Naive thymus-derived CD4-positive, alpha-beta T cell (primary cell): ENCODE data around the gene ARHGAP24. TPM values are rescaled to one million over a fixed set of nuclear protein-coding genes. Genes with fewer than 3 reads are reported as not detected.

ENCODE experiments used
- ATAC-seq: fragments of 150-1000 bp; cut with Tn5 transposase; 2 replicates; pipeline ENCODE4 v1.10.0; 2021; ENCODE audit warnings: mild to moderate bottlenecking, moderate library complexity
- CTCF ChIA-PET: fragments of 350-600 bp; sonication (Branson Sonifier 250); formaldehyde crosslinking; loops from one replicate; lab custom pipeline; 2021; ENCODE audit warnings: antibody characterized with exemption; lab: Charles Lee
- POLR2A ChIA-PET: fragments of 350-600 bp; sonication (Branson Sonifier 250); formaldehyde crosslinking; loops from one replicate; lab custom pipeline; 2021; ENCODE audit warnings: antibody characterized with exemption, inconsistent platforms; lab: Charles Lee
- DNase-seq, 9 donors: peaks; one replicate each; pipeline versions ENCODE4 v3.0.0 to v3.0.0-alpha.2; 2020 to 2022; ENCODE audit warnings: mixed read lengths in 1 of 9
- H3K27ac ChIP-seq: one replicate; pipeline ENCODE4 v1.7.0; 2013; ENCODE audit warnings: mild to moderate bottlenecking, low read depth, low read length, moderate library complexity
- H3K27me3 ChIP-seq, 2 donors: one replicate each; pipeline ENCODE4 v1.7.0; 2013; ENCODE audit warnings: low read length in 2 of 2, mild to moderate bottlenecking in 2 of 2, moderate library complexity in 2 of 2; ENCODE audit not compliant: control insufficient read depth in 2 of 2, insufficient read depth in 2 of 2
- H3K36me3 ChIP-seq, 3 experiments: 1 replicate in 2 of 3; 2 replicates in 1 of 3; pipeline ENCODE4 v1.7.0; 2013; ENCODE audit warnings: low read length in 3 of 3, mild to moderate bottlenecking in 3 of 3, moderate library complexity in 1 of 3; ENCODE audit not compliant: insufficient read depth in 3 of 3, control insufficient read depth in 2 of 3
- H3K4me1 ChIP-seq, 2 donors: one replicate each; pipeline ENCODE4 v1.7.0; 2013; ENCODE audit warnings: low read length in 2 of 2, mild to moderate bottlenecking in 2 of 2, moderate library complexity in 1 of 2; ENCODE audit not compliant: control insufficient read depth in 2 of 2, insufficient read depth in 2 of 2
- H3K4me3 ChIP-seq: 2 replicates; pipeline ENCODE4 v1.7.0; 2013; ENCODE audit warnings: mild to moderate bottlenecking, low read length
- H3K9me3 ChIP-seq, 3 experiments: 1 replicate in 2 of 3; 2 replicates in 1 of 3; pipeline ENCODE4 v1.7.0; 2013; ENCODE audit warnings: low read length in 3 of 3; ENCODE audit not compliant: control insufficient read depth in 2 of 3
- H3K27ac Mint-ChIP-seq, 9 donors: one replicate each; pipeline ENCODE4 v1.8.0; 2020 to 2022; ENCODE audit warnings: mixed read lengths in 9 of 9, mild to moderate bottlenecking in 8 of 9, moderate library complexity in 5 of 9, inconsistent platforms in 2 of 9
- H3K27me3 Mint-ChIP-seq, 5 donors: one replicate each; pipeline ENCODE4 v1.8.0; 2021 to 2022; ENCODE audit warnings: mixed read lengths in 5 of 5, mild to moderate bottlenecking in 1 of 5
- H3K36me3 Mint-ChIP-seq, 5 donors: one replicate each; pipeline ENCODE4 v1.8.0; 2020 to 2022; ENCODE audit warnings: mixed read lengths in 5 of 5, mild to moderate bottlenecking in 3 of 5, inconsistent platforms in 1 of 5
- H3K4me1 Mint-ChIP-seq, 7 donors: one replicate each; pipeline ENCODE4 v1.8.0; 2020 to 2022; ENCODE audit warnings: mixed read lengths in 7 of 7, mild to moderate bottlenecking in 3 of 7, inconsistent platforms in 1 of 7
- H3K4me3 Mint-ChIP-seq, 10 donors: one replicate each; pipeline ENCODE4 v1.8.0; 2020 to 2022; ENCODE audit warnings: mild to moderate bottlenecking in 10 of 10, mixed read lengths in 10 of 10, moderate library complexity in 6 of 10, inconsistent platforms in 2 of 10
- H3K9me3 Mint-ChIP-seq, 11 donors: one replicate each; pipeline ENCODE4 v1.8.0; 2020 to 2022; ENCODE audit warnings: mixed read lengths in 11 of 11, mild to moderate bottlenecking in 4 of 11, inconsistent platforms in 1 of 11, moderate library complexity in 1 of 11
- intact Hi-C, 2 donors: fragments of 100-400 bp; cut with micrococcal nuclease; formaldehyde crosslinking; loops; one replicate each; pipeline ENCODE4 v1.15.1; 2023
- polyA plus RNA-seq, 2 donors: library from polyadenylated mRNA; unstranded; fragments of 300-500 nt; fragmentation: Illumina TruSeq; gene quantifications; one replicate each; pipeline ENCODE4 v1.2.3, GENCODE V29; 2021
- total RNA-seq, 6 experiments: library from RNA in 5 of 6; stranded (reverse) in 5 of 6; gene quantifications; 1 replicate in 5 of 6; 2 replicates in 1 of 6; pipeline ENCODE4 v1.2.3 and lab custom pipeline; 2021 to 2026

Gene ARHGAP24
- total and polyA plus RNA-seq, 7 experiments from 2014 or later = 0.41 to 12.7 (median 1.3) TPM; not detected in 3

GRCh38 chr4:85966373-85966772, 491.4 kb downstream of the ARHGAP24 start:
- Histone ChIP-seq H3K4me3 (no peak overlapping the region), H3K36me3 (no peaks in the 10 kb centered on the region), H3K9me3 (no peaks in the 10 kb centered on the region), H3K4me1 (no peaks in the 10 kb centered on the region), H3K27me3 (no peaks in the 10 kb centered on the region), H3K27ac (no peak overlapping the region)
- DNase-seq (no peak), ATAC-seq (no peak)
- Mint-ChIP-seq H3K27me3 (no peaks in the 10 kb centered on the region), H3K9me3 (peaks cover 0 to 5% (median 0%) of the 10 kb centered on the region in 11 donors), H3K36me3 (peaks cover 0 to 6% (median 0%) of the 10 kb centered on the region in 5 donors), H3K4me3 (no peak overlapping the region), H3K27ac (no peak overlapping the region), H3K4me1 (no peaks in the 10 kb centered on the region)
- CTCF ChIA-PET = no interaction called here
- intact Hi-C loops = no loop called here
- POLR2A ChIA-PET = no interaction called here

GRCh38 chr4:85967872-85968271, 492.9 kb downstream of the ARHGAP24 start:
- Histone ChIP-seq H3K27ac (no peak overlapping the region), H3K4me3 (no peak overlapping the region), H3K36me3 (no peaks in the 10 kb centered on the region), H3K9me3 (no peaks in the 10 kb centered on the region), H3K4me1 (no peaks in the 10 kb centered on the region), H3K27me3 (no peaks in the 10 kb centered on the region)
- Mint-ChIP-seq H3K27me3 (no peaks in the 10 kb centered on the region), H3K4me3 (no peak overlapping the region), H3K36me3 (peaks cover 0 to 6% (median 0%) of the 10 kb centered on the region in 5 donors), H3K9me3 (peaks cover 0 to 5% (median 0%) of the 10 kb centered on the region in 11 donors), H3K4me1 (no peaks in the 10 kb centered on the region), H3K27ac (no peak overlapping the region)
- POLR2A ChIA-PET = no interaction called here
- intact Hi-C loops = no loop called here
- DNase-seq (no peak), ATAC-seq (no peak)
- CTCF ChIA-PET = no interaction called here

GRCh38 chr4:85968945-85969819, 494.2 kb downstream of the ARHGAP24 start:
- H3K4me3 Mint-ChIP-seq = no peak overlapping the region
- H3K36me3 ChIP-seq = no peaks in the 10 kb centered on the region
- H3K27me3 ChIP-seq = no peaks in the 10 kb centered on the region
- H3K27ac Mint-ChIP-seq = no peak overlapping the region
- ChIA-PET CTCF (no interaction called here), POLR2A (no interaction called here)
- H3K9me3 ChIP-seq = no peaks in the 10 kb centered on the region
- H3K4me1 Mint-ChIP-seq = no peaks in the 10 kb centered on the region
- H3K9me3 Mint-ChIP-seq = peaks cover 0 to 4% (median 0%) of the 10 kb centered on the region in 11 donors
- peaks cover 0 to 2% (median 0%) of the 10 kb centered on the region in 5 donors for H3K36me3 Mint-ChIP-seq
- ATAC-seq = no peak
- intact Hi-C loops = no loop called here
- no peaks in the 10 kb centered on the region for H3K4me1 ChIP-seq
- H3K27me3 Mint-ChIP-seq = no peaks in the 10 kb centered on the region
- DNase-seq = peak in 2 of 9 donors; percentile 1 to 7
- H3K4me3 ChIP-seq = no peak overlapping the region
- H3K27ac ChIP-seq = no peak overlapping the region

- H3K36me3 Mint-ChIP-seq = no peaks in the 10 kb centered on the region
- intact Hi-C loops = no loop called here
- Histone ChIP-seq H3K36me3 (no peaks in the 10 kb centered on the region), H3K4me1 (no peaks in the 10 kb centered on the region), H3K9me3 (no peaks in the 10 kb centered on the region), H3K4me3 (no peak overlapping the region), H3K27ac (no peak overlapping the region), H3K27me3 (no peaks in the 10 kb centered on the region)
- H3K9me3 Mint-ChIP-seq = no peaks in the 10 kb centered on the region
- DNase-seq = no peak
- no peaks in the 10 kb centered on the region for H3K27me3 Mint-ChIP-seq
- CTCF ChIA-PET = no interaction called here
- no peak overlapping the region for H3K27ac Mint-ChIP-seq
- H3K4me1 Mint-ChIP-seq = no peaks in the 10 kb centered on the region
- POLR2A ChIA-PET = no interaction called here
- no peak for ATAC-seq
- no peak overlapping the region for H3K4me3 Mint-ChIP-seq
Observed at GRCh38 chr4:85970535-85970934, 495.6 kb downstream of the ARHGAP24 start.

GRCh38 chr4:85979276-85979675, 504.3 kb downstream of the ARHGAP24 start:
- intact Hi-C loops = no loop called here
- POLR2A ChIA-PET = no interaction called here

GRCh38 chr4:85986266-85986665, 511.3 kb downstream of the ARHGAP24 start:
- Mint-ChIP-seq H3K4me1 (no peaks in the 10 kb centered on the region), H3K4me3 (no peak overlapping the region), H3K9me3 (peaks cover 0 to 9% (median 1%) of the 10 kb centered on the region in 11 donors), H3K27me3 (peaks cover 0 to 5% (median 0%) of the 10 kb centered on the region in 5 donors), H3K36me3 (no peaks in the 10 kb centered on the region), H3K27ac (no peak overlapping the region)
- intact Hi-C loops = no loop called here
- Histone ChIP-seq H3K27me3 (no peaks in the 10 kb centered on the region), H3K4me3 (no peak overlapping the region), H3K27ac (no peak overlapping the region), H3K4me1 (no peaks in the 10 kb centered on the region), H3K9me3 (no peaks in the 10 kb centered on the region), H3K36me3 (no peaks in the 10 kb centered on the region)
- POLR2A ChIA-PET = no interaction called here
- ATAC-seq = no peak
- no peak for DNase-seq
- CTCF ChIA-PET = interaction anchor here (0.8 kb wide), 1 partner anchor 16 kb away, joined by 3 read pairs; no protein-coding TSS in a partner anchor

More at GRCh38 chr4:85979276-85979675, 504.3 kb downstream of the ARHGAP24 start:
- H3K27me3 ChIP-seq = no peaks in the 10 kb centered on the region
- DNase-seq (no peak), ATAC-seq (no peak)
- CTCF ChIA-PET = no interaction called here
- H3K9me3 Mint-ChIP-seq = peaks cover 0 to 7% (median 0%) of the 10 kb centered on the region in 11 donors
- H3K27ac ChIP-seq = no peak overlapping the region
- no peaks in the 10 kb centered on the region for H3K4me1 Mint-ChIP-seq
- no peaks in the 10 kb centered on the region for H3K4me1 ChIP-seq
- peaks cover 0 to 7% (median 3%) of the 10 kb centered on the region in 5 donors for H3K27me3 Mint-ChIP-seq
- H3K4me3 ChIP-seq = no peak overlapping the region
- H3K9me3 ChIP-seq = no peaks in the 10 kb centered on the region
- no peaks in the 10 kb centered on the region for H3K36me3 ChIP-seq
- no peaks in the 10 kb centered on the region for H3K36me3 Mint-ChIP-seq
- no peak overlapping the region for H3K4me3 Mint-ChIP-seq
- no peak overlapping the region for H3K27ac Mint-ChIP-seq

- Histone ChIP-seq H3K9me3 (no peaks in the 10 kb centered on the region), H3K36me3 (no peaks in the 10 kb centered on the region), H3K27ac (no peak overlapping the region), H3K27me3 (no peaks in the 10 kb centered on the region), H3K4me3 (no peak overlapping the region), H3K4me1 (no peaks in the 10 kb centered on the region)
- ATAC-seq (no peak), DNase-seq (no peak)
- Mint-ChIP-seq H3K27ac (no peak overlapping the region), H3K36me3 (no peaks in the 10 kb centered on the region), H3K9me3 (no peaks in the 10 kb centered on the region), H3K4me3 (no peak overlapping the region), H3K4me1 (no peaks in the 10 kb centered on the region), H3K27me3 (no peaks in the 10 kb centered on the region)
- ChIA-PET CTCF (no interaction called here), POLR2A (no interaction called here)
- intact Hi-C loops = no loop called here
Observed at GRCh38 chr4:85993641-85994040, 518.7 kb downstream of the ARHGAP24 start.
